Endothelial cell of umbilical vein (primary cell): ENCODE measurements around the gene CAPN7. TPM values are rescaled to one million over a fixed set of nuclear protein-coding genes. Genes with fewer than 3 reads are reported as not detected.

Source experiments
- BruUV-seq: library from RNA; stranded (reverse); fragments of 400-500 nt; replicated peaks from 2 replicates; lab custom pipeline; 2021; lab: Mats Ljungman, UMichigan
- CTCF ChIA-PET: fragments of 300-600, 350-600 bp; sonication (Branson Sonifier 250); formaldehyde crosslinking; loops from one replicate; lab custom pipeline; 2021; ENCODE audit warnings: antibody characterized with exemption, inconsistent platforms; lab: Charles Lee
- POLR2A ChIA-PET: fragments of 300-600, 350-600 bp; sonication (Branson Sonifier 250); formaldehyde crosslinking; loops from one replicate; lab custom pipeline; 2021; ENCODE audit warnings: antibody characterized with exemption, inconsistent platforms; lab: Charles Lee
- DNase-seq: peaks from one replicate; pipeline ENCODE4 v3.0.0-alpha.2; 2011; ENCODE audit warnings: low read depth, low spot score
- FAIRE-seq: peaks from 2 replicates; lab custom pipeline; 2011; peaks lifted over from hg19 to GRCh38; lab: Jason Lieb, UNC
- H2AFZ ChIP-seq: 2 replicates; pipeline ENCODE4 v1.6.0; 2012; ENCODE audit warnings: low read depth, low read length, control low read depth, inconsistent platforms
- H3K27ac ChIP-seq: 2 replicates; pipeline ENCODE4 v1.5.1; 2011; ENCODE audit warnings: low read depth, mild to moderate bottlenecking, control low read depth, low read length, moderate library complexity; ENCODE audit not compliant: insufficient read depth
- H3K27me3 ChIP-seq, 2 experiments: 2 replicates each; pipeline versions ENCODE4 v1.6.0 to v1.6.1; 2011; ENCODE audit warnings: low read length in 2 of 2, mixed read lengths in 1 of 2; ENCODE audit not compliant: control insufficient read depth in 2 of 2, insufficient read depth in 2 of 2
- H3K36me3 ChIP-seq, 2 experiments: 2 replicates in 1 of 2; 3 replicates in 1 of 2; pipeline ENCODE4 v1.5.1; 2011; ENCODE audit warnings: low read length in 2 of 2, mild to moderate bottlenecking in 1 of 2, moderate library complexity in 1 of 2; ENCODE audit not compliant: control insufficient read depth in 2 of 2, insufficient read depth in 2 of 2; ENCODE audit errors: extremely low read depth in 1 of 2
- H3K4me1 ChIP-seq: 3 replicates; pipeline ENCODE4 v1.5.1; 2011; ENCODE audit warnings: mild to moderate bottlenecking, low read length; ENCODE audit not compliant: control insufficient read depth, insufficient read depth; ENCODE audit errors: extremely low read depth
- H3K4me2 ChIP-seq: 2 replicates; pipeline ENCODE4 v1.6.1; 2011; ENCODE audit warnings: low read length, control low read depth, mixed read lengths; ENCODE audit not compliant: insufficient read depth
- H3K4me3 ChIP-seq, 3 experiments: fragments of 200-600 bp in 1 of 3; sonication (generic), shearing (Covaris generic) in 1 of 3; replicated peaks in 1 of 3; 2 replicates each; pipeline ENCODE4 v1.5.1; 2011 to 2016; ENCODE audit warnings: control low read depth in 3 of 3, low read length in 3 of 3, mild to moderate bottlenecking in 2 of 3, inconsistent platforms in 1 of 3, low read depth in 1 of 3, moderate library complexity in 1 of 3; ENCODE audit not compliant: insufficient read depth in 1 of 3
- H3K79me2 ChIP-seq: 2 replicates; pipeline ENCODE4 v1.6.0; 2012; ENCODE audit warnings: low read length, inconsistent platforms; ENCODE audit not compliant: control insufficient read depth, insufficient read depth
- H3K9ac ChIP-seq: replicated peaks from 2 replicates; pipeline ENCODE3; 2011; ENCODE audit warnings: low read length, control low read depth; ENCODE audit not compliant: insufficient read depth; ENCODE audit errors: extremely low read depth
- H3K9me1 ChIP-seq: replicated peaks from 3 replicates; pipeline ENCODE4 v1.6.0; 2011; ENCODE audit warnings: mild to moderate bottlenecking, low read length; ENCODE audit not compliant: control insufficient read depth, insufficient read depth; ENCODE audit errors: extremely low read depth
- H3K9me3 ChIP-seq: replicated peaks from 2 replicates; pipeline ENCODE4 v1.5.1; 2012; ENCODE audit warnings: low read length, inconsistent platforms; ENCODE audit not compliant: control insufficient read depth, insufficient read depth
- H4K20me1 ChIP-seq: replicated peaks from 2 replicates; pipeline ENCODE3; 2011; ENCODE audit warnings: mild to moderate bottlenecking, low read length; ENCODE audit not compliant: control insufficient read depth, insufficient read depth; ENCODE audit errors: extremely low read depth
- CTCF ChIP-seq, 2 donors: IDR thresholded peaks; 1 replicate in 1 of 2; 2 replicates in 1 of 2; pipeline ENCODE4 v1.5.1; 2011; ENCODE audit warnings: low read length in 2 of 2, mild to moderate bottlenecking in 2 of 2, moderate library complexity in 2 of 2, control low read depth in 1 of 2, inconsistent platforms in 1 of 2, low read depth in 1 of 2; ENCODE audit not compliant: insufficient read depth in 1 of 2; ENCODE audit errors: extremely low read depth in 1 of 2
- EZH2 ChIP-seq: IDR thresholded peaks from 2 replicates; pipeline ENCODE4 v1.6.1; 2012; ENCODE audit warnings: borderline replicate concordance, low read depth, mild to moderate bottlenecking, moderate library complexity, low read length, inconsistent platforms; ENCODE audit not compliant: severe bottlenecking
- FOS ChIP-seq: IDR thresholded peaks from 2 replicates; pipeline ENCODE4 v1.6.1; 2011; ENCODE audit warnings: mild to moderate bottlenecking, low read length, moderate library complexity, borderline replicate concordance; ENCODE audit not compliant: insufficient read depth
- GATA2 ChIP-seq: IDR thresholded peaks from 2 replicates; pipeline ENCODE4 v1.7.0; 2011; ENCODE audit warnings: low read depth, mild to moderate bottlenecking, moderate library complexity, mixed read lengths, low read length; ENCODE audit not compliant: insufficient read length, insufficient read depth
- JUN ChIP-seq: IDR thresholded peaks from 2 replicates; pipeline ENCODE4 v1.6.1; 2011; ENCODE audit warnings: borderline replicate concordance, low read depth; ENCODE audit not compliant: insufficient read length, insufficient read depth
- MAX ChIP-seq: IDR thresholded peaks from 2 replicates; pipeline ENCODE4 v1.6.1; 2011; ENCODE audit not compliant: insufficient read depth, insufficient read length
- MYC ChIP-seq: IDR thresholded peaks from one replicate; pipeline ENCODE4 v1.6.1; 2011; ENCODE audit warnings: mild to moderate bottlenecking, low read depth, low read length
- POLR2A ChIP-seq: IDR thresholded peaks from 2 replicates; pipeline ENCODE4 v1.6.1; 2012; ENCODE audit warnings: low read depth, mild to moderate bottlenecking, control low read depth, low read length
- POLR2AphosphoS5 ChIP-seq: IDR thresholded peaks from 2 replicates; pipeline ENCODE4 v1.6.1; 2012; ENCODE audit warnings: low read depth, mild to moderate bottlenecking, control low read depth, low read length, moderate library complexity; ENCODE audit not compliant: insufficient read depth
- dilution Hi-C: fragments of 300-500 bp; cut with MboI; formaldehyde crosslinking; loops from one replicate; pipeline ENCODE4 v1.15.0; 2019; ENCODE audit warnings: low sequenced_read_pairs; ENCODE audit not compliant: extremely low pct_ligation_motif_present
- intact Hi-C: fragments of 100-400 bp; cut with micrococcal nuclease; formaldehyde crosslinking; loops from one replicate; pipeline ENCODE4 v1.10.0; 2022
- polyA plus RNA-seq, 4 experiments: library from polyadenylated mRNA; depleted of rRNA in 3 of 4; stranded (reverse) in 3 of 4; unstranded in 1 of 4; fragments of >200 nt; gene quantifications; 2 replicates each; pipeline versions ENCODE4 v1.2.1 to v1.2.3, GENCODE V29; 2011 to 2012; ENCODE audit warnings: missing spikeins in 1 of 4
- total RNA-seq: library from RNA; stranded (reverse); gene quantifications from 2 replicates; pipeline ENCODE4 v1.2.3, GENCODE V29; 2021

CAPN7 gene
- total and polyA plus RNA-seq, 2 donors (not counting 3 experiments of a cell fraction or from before 2014, with no cell fraction given) = 13.2 to 32.7 TPM

GRCh38 chr3:15207836-15208504 lies 1.9 kb downstream of the CAPN7 start:
- H3K4me1 ChIP-seq = peaks cover 6% of the 10 kb centered on the region
- intact Hi-C loops (loop anchor here (2.0 kb wide), 2 partner anchors 61 to 99 kb away; no protein-coding TSS in a partner anchor), dilution Hi-C loops (no loop called here)
- ChIA-PET CTCF (interaction anchor here (0.7 to 8.9 kb wide), 8 partner anchors 12 to 350 kb away, joined by 3 to 205 read pairs (median 4); partner anchors contain the start of gene RBSN), POLR2A (no interaction called here)
- DNase-seq = peak; percentile 3
- no peak overlapping the region for H3K27ac ChIP-seq
- no peaks in the 10 kb centered on the region for H3K9me1 ChIP-seq
- no peaks in the 10 kb centered on the region for H3K27me3 ChIP-seq
- TF ChIP-seq FOS (no peak), MYC (no peak), CTCF (IDR thresholded peaks at IDR 0.05; ENCODE audit: extremely low read depth in 1 of 2, insufficient read depth in 1 of 2, low read depth in 1 of 2, low read length in 2 of 2) (no peak), POLR2AphosphoS5 (no peak), EZH2 (no peak), MAX (no peak), JUN (no peak), GATA2 (no peak), POLR2A (no peak)
- peak overlapping the region in 2 of 3 experiments; percentile 21 to 94 for H3K4me3 ChIP-seq
- H3K9me3 ChIP-seq = no peaks in the 10 kb centered on the region
- peaks cover 37% of the 10 kb centered on the region for H3K79me2 ChIP-seq
- no peak overlapping the region for H2AFZ ChIP-seq
- peaks cover 2% of the 10 kb centered on the region for H4K20me1 ChIP-seq
- peak overlapping the region; percentile 84 for H3K4me2 ChIP-seq
- H3K36me3 ChIP-seq = peaks cover 2 to 13% of the 10 kb centered on the region in 2 experiments
- H3K9ac ChIP-seq = peak overlapping the region; percentile 80
- no peak for FAIRE-seq
- BruUV-seq = no TSS peak
